A172 (cell line): ENCODE results near the gene MYRF. TPM values are rescaled to one million over a fixed set of nuclear protein-coding genes. Genes with fewer than 3 reads are reported as not detected.

Source experiments
- DNase-seq: peaks from one replicate; pipeline ENCODE4 v3.0.0-alpha.2; 2015; ENCODE audit warnings: low spot score
- total RNA-seq: library from RNA; depleted of rRNA; stranded (reverse); fragments of >200 nt; shearing (Covaris generic); gene quantifications from 2 replicates; pipeline ENCODE4 v1.2.3, GENCODE V29; 2014

MYRF gene
- total RNA-seq, 1 experiment from 2014 or later: 0.98 TPM

- no peak for DNase-seq
Observed at GRCh38 chr11:61718621-61719302, 33.7 kb upstream of the MYRF start.

- no peak for DNase-seq
Observed at GRCh38 chr11:61719978-61720377, 32.5 kb upstream of the MYRF start.

- no peak for DNase-seq
Observed at GRCh38 chr11:61720597-61720996, 31.8 kb upstream of the MYRF start.

GRCh38 chr11:61724437-61724836 is 28.0 kb upstream of the MYRF start:
- no peak for DNase-seq

- DNase-seq: peak; percentile 63
Observed at GRCh38 chr11:61725781-61726231, 26.6 kb upstream of the MYRF start.

- DNase-seq: no peak
Observed at GRCh38 chr11:61726775-61727174, 25.7 kb upstream of the MYRF start.

- no peak for DNase-seq
Observed at GRCh38 chr11:61727401-61727811, 25.0 kb upstream of the MYRF start.

GRCh38 chr11:61728066-61728939 is 24.1 kb upstream of the MYRF start:
- peak; percentile 42 for DNase-seq

- peak; percentile 90 for DNase-seq
Observed at GRCh38 chr11:61728940-61729219, 23.6 kb upstream of the MYRF start.

GRCh38 chr11:61730240-61730994 is 22.0 kb upstream of the MYRF start:
- peak; percentile 62 for DNase-seq

- no peak for DNase-seq
Observed at GRCh38 chr11:61731211-61731951, 21.1 kb upstream of the MYRF start.

- DNase-seq: no peak
Observed at GRCh38 chr11:61731952-61732675, 20.3 kb upstream of the MYRF start.

GRCh38 chr11:61732705-61733104 is 19.7 kb upstream of the MYRF start:
- DNase-seq: peak; percentile 28

GRCh38 chr11:61733120-61733978 is 19.1 kb upstream of the MYRF start:
- peak; percentile 77 for DNase-seq

- DNase-seq: no peak
Observed at GRCh38 chr11:61734767-61735166, 17.7 kb upstream of the MYRF start.

GRCh38 chr11:61735391-61735790 is 17.0 kb upstream of the MYRF start:
- DNase-seq: no peak

GRCh38 chr11:61736310-61736709 is 16.1 kb upstream of the MYRF start:
- DNase-seq: peak; percentile 18

GRCh38 chr11:61737131-61737530 is 15.3 kb upstream of the MYRF start:
- no peak for DNase-seq

- no peak for DNase-seq
Observed at GRCh38 chr11:61737636-61738386, 14.6 kb upstream of the MYRF start.
